H7 (cell line): Measurements from ENCODE around the gene ZNF492. TPM values are rescaled to one million over a fixed set of nuclear protein-coding genes. Genes with fewer than 3 reads are reported as not detected.
"Not testable (repeated sequence)": the region's sequence is repeated elsewhere in the genome, so short reads cannot be mapped to it uniquely, and the experiment has no call there.

Experiments used
- DNase-seq: peaks from one replicate; pipeline ENCODE4 v3.0.0; 2012
- H3K27me3 ChIP-seq: 2 replicates; pipeline ENCODE4 v1.6.0; 2011; ENCODE audit warnings: mild to moderate bottlenecking, low read length; ENCODE audit not compliant: control insufficient read depth, insufficient read depth
- H3K36me3 ChIP-seq: replicated peaks from 2 replicates; pipeline ENCODE4 v1.5.1; 2011; ENCODE audit warnings: low read length; ENCODE audit not compliant: control insufficient read depth, insufficient read depth
- H3K4me3 ChIP-seq: 2 replicates; pipeline ENCODE4 v1.5.1; 2011; ENCODE audit warnings: low read depth, mild to moderate bottlenecking, control low read depth, low read length, moderate library complexity; ENCODE audit not compliant: insufficient read depth
- total RNA-seq: library from RNA; depleted of rRNA; stranded (reverse); fragments of >200 nt; shearing (Covaris generic); gene quantifications from 2 replicates; pipeline ENCODE4 v1.2.3, GENCODE V29; 2014

ZNF492 gene
- total RNA-seq, 1 experiment from 2014 or later = not detected

GRCh38 chr19:22607653-22608430 is 26.3 kb upstream of the ZNF492 start:
- H3K36me3 ChIP-seq = no peaks in the 10 kb centered on the region
- H3K27me3 ChIP-seq = no peaks in the 10 kb centered on the region
- DNase-seq = no peak
- H3K4me3 ChIP-seq = no peak overlapping the region

GRCh38 chr19:22608441-22608840 is 25.7 kb upstream of the ZNF492 start:
- DNase-seq = no peak

DNA sequence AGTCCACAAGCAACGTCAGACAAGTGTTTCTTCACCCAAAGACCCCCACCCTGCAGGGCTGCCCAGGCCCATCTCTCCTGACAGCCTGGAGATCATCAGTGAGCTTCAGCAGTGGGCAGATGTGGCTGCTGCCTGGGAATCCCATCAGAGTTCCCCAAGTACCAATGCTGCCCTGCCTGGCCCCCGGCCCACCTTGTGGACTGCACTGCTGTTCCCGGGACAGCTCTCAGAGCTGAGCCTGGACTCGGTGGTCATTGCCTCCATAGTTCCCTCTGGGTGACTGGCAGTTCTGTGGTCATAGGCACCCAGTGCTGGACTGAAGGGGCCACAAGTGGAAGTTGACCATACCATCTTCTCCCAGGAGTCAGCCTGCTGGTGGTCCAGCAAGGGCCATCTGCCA is 24.5 kb upstream of the ZNF492 start:
- Histone ChIP-seq H3K36me3 (no peaks in the 10 kb centered on the region), H3K4me3 (no peak overlapping the region), H3K27me3 (no peaks in the 10 kb centered on the region)
- DNase-seq = no peak

More at GRCh38 chr19:22608441-22608840, 25.7 kb upstream of the ZNF492 start:
- H3K27me3 ChIP-seq = no peaks in the 10 kb centered on the region
- no peaks in the 10 kb centered on the region for H3K36me3 ChIP-seq
- H3K4me3 ChIP-seq = no peak overlapping the region

DNA sequence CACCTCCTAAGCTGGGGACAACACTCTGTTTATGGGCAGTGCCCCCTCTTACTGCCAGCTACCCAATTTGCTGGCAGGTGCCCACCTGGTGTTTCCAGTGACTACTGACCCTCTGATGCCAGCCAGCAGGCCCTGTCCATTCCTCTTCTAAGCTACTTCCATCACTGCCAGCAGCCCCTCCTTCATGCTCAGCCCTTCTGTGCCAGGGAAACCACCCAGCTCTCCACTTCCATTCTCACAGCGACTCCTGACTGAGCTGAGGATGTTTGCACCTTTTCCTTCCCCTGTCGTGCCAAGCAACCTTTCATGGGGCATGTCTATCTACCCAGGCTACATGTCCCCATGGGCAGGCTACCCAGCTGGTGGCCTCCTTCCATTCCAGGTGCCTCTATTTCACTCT is 24.0 kb upstream of the ZNF492 start:
- no peaks in the 10 kb centered on the region for H3K27me3 ChIP-seq
- no peaks in the 10 kb centered on the region for H3K36me3 ChIP-seq
- no peak overlapping the region for H3K4me3 ChIP-seq
- DNase-seq = no peak

DNA sequence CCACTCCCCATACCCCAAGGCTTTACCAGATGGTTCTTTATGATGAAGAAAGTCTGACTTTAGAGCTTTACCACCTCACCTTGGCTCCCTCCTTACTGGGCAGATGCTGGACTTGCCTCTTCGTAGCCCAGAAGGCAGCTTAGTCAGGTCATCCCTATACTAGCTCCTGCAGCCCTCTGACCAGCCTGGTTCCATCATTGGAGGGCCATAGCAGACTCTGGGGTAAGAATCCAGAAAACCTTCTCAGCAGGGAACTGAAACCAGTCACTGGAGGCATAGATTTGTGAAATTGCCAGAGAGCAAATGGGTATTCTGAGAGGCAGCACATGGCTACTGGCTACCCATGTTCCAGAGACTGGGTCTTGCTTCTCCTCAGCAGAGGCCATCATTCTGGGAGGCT is 21.8 kb upstream of the ZNF492 start:
- H3K4me3 ChIP-seq = no peak overlapping the region
- no peak for DNase-seq
- no peaks in the 10 kb centered on the region for H3K36me3 ChIP-seq
- no peaks in the 10 kb centered on the region for H3K27me3 ChIP-seq

DNA sequence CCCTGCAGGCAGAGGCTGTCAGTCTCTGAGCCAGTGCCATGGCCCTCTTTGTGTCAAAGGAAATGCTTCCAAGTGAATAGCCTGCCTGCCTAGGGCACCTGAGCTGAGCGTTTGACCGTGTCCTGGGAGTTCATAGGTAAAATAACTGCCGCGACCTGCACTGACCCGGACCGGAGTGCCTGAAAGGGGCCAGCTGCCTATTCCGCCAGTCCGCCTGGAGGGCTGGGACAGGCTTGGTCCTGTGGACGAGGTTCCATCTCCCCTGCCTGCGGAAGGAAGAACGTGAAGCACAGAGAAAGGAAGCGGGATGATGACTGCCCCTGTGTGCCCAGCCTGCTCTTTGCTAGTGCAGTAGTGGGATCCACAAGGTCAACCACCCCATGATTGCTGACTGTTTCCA is 17.5 kb upstream of the ZNF492 start:
- Histone ChIP-seq H3K4me3 (no peak overlapping the region), H3K27me3 (no peaks in the 10 kb centered on the region), H3K36me3 (no peaks in the 10 kb centered on the region)
- DNase-seq = no peak

- not testable (repeated sequence) for DNase-seq, H3K27me3 ChIP-seq, H3K36me3 ChIP-seq, H3K4me3 ChIP-seq
Observed at GRCh38 chr19:22617181-22617580, 16.9 kb upstream of the ZNF492 start.

DNA sequence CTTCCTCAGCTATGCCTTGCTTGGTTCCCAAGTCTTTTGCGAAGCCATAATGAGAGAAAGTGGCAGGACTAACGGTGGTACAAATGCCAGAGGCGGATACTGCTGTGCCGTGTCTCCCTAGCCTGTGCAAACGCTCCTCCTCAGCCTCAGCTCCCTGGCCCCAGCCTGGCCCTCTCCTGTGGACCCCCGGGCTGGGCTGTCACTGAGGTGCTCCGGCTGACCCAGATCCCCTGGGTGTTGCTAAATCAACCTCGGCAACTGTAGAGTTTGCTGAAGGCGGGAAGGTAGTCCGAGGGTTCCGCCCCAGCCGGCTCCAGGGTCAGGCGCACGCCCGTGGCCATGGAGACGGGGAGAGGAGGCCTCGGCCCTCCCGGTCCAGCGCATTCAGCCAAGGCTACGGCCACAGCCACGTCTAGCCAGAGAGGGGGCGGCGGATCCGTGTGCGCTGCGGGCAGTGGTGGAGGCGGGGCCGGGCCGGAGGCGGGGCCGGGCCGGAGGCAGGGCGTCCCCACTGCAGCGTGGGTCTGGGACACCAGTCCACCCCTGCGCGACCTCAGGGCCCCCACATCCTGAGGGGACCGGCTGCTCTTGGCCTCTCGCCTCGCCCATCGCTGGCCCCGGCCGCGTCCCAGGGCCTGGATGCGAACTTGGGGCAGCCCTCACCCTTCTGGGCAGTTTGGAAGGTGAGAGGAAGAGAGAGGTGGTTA is 16.4 kb upstream of the ZNF492 start:
- DNase-seq = no peak
- Histone ChIP-seq H3K27me3 (no peaks in the 10 kb centered on the region), H3K36me3 (no peaks in the 10 kb centered on the region), H3K4me3 (no peak overlapping the region)

DNA sequence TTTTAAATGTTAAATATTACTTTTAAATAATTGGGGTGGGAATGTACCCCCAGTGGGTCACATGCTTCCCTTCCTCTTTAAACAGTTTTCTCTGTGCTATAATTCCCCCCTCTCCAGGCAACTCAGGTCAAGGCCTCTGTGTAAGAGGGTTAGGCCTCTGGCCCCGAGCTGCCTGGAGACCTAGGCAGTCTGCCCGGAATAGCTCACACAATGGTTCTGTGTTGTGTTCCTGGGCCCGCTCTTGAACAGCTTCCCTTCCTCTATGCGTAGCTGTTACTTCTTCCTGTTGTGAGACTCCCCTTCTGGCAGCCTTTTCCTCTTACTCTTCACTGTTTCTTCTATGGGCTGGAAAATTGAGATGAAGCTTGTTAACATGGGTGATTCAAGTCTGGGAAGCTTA is 14.8 kb upstream of the ZNF492 start:
- no peak for DNase-seq
- H3K36me3 ChIP-seq = no peaks in the 10 kb centered on the region
- H3K27me3 ChIP-seq = no peaks in the 10 kb centered on the region

DNA sequence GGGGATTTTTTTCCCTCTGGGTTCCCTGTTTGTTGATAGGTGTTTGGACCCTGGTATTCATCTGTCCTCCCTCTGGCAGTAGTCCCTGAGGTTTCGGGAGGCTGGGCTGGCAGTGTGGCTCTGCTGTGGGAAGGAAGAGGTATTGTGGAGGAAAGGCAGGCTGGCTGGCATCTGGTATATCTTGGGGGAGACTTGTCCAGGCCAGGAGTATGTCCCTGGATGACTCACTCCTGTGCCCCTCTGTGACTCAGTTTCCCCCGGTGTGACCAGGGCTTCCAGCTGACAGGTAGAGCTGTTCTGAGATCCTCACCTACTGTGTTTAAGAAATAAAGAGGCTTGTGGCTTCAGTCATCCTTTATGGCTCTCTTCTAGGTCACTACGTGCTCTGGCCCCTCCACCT is 14.2 kb upstream of the ZNF492 start:
- DNase-seq = no peak
- Histone ChIP-seq H3K36me3 (no peaks in the 10 kb centered on the region), H3K27me3 (no peaks in the 10 kb centered on the region), H3K4me3 (no peak overlapping the region)

More for the DNA sequence above, 14.8 kb upstream of the ZNF492 start:
- H3K4me3 ChIP-seq = no peak overlapping the region

DNA sequence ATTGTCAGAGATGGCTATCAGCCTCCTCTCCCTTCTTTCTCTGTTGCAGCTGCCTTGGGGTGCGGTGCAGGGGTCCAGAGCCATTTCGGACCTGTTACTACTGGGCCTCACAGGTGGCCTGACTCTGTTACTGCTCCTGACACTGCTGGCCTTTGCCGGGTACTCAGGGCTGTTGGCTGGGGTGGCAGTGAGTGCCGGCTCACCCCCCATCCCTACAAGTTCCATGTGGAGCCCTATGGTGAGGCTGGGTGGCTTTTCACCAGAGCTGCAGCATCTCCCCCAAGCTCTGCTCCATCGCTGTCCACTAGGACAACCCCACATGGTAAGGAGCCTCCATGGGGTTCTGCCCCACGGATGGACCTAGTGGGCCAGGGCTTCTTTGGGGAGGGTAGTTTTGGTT is 13.7 kb upstream of the ZNF492 start:
- H3K36me3 ChIP-seq = no peaks in the 10 kb centered on the region
- H3K4me3 ChIP-seq = no peak overlapping the region
- no peak for DNase-seq
- no peaks in the 10 kb centered on the region for H3K27me3 ChIP-seq

DNA sequence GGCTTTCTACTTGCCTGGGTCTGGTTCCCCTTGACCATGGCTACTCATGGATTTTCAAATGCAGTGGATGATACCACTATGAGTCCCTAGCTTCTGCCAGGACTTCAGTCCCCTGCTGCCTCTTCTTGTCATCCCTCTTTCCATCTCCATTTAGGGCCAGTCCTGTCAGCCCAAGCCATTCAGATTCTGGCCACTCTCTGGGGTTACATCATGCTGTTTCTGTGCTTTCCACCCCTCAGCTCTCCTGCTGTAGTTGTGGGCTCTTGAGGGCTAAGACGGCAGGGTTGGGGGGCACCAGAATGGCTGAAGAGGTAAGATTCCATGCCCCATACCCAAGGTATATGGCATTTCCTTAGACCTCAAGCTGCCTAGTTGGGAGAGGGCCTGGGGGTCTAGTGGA is 13.2 kb upstream of the ZNF492 start:
- no peaks in the 10 kb centered on the region for H3K27me3 ChIP-seq
- no peak overlapping the region for H3K4me3 ChIP-seq
- no peaks in the 10 kb centered on the region for H3K36me3 ChIP-seq
- DNase-seq = peak; percentile 5

DNA sequence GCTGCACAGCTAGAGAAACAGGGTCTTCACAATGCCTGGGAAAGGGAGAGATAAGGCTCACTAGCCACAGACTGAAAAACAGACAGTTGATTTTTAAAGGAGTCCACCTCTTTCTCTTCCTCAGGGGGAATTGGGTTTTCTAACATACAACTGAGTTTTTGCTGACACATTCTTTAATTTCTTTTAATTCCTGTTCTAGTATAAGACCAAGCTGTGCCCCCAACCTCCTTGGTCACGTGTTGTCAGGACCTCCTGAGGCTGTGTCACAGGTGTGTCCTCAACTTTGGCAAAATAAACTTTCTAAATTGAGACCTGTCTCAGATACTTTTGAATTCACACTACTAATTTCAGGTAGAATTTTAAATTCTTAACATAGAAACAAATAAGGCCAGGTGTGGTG is 12.1 kb upstream of the ZNF492 start:
- H3K27me3 ChIP-seq = no peaks in the 10 kb centered on the region

GRCh38 chr19:22622901-22623840 is 11.0 kb upstream of the ZNF492 start:
- no peaks in the 10 kb centered on the region for H3K27me3 ChIP-seq
- DNase-seq = no peak
- no peaks in the 10 kb centered on the region for H3K36me3 ChIP-seq
- H3K4me3 ChIP-seq = no peak overlapping the region

More for the DNA sequence above, 12.1 kb upstream of the ZNF492 start:
- Histone ChIP-seq H3K36me3 (no peaks in the 10 kb centered on the region), H3K4me3 (no peak overlapping the region)
- no peak for DNase-seq
